ENCODE measurements around the gene RANBP6.
"Not testable (repeated sequence)": the region's sequence is repeated elsewhere in the genome, so short reads cannot be mapped to it uniquely, and the experiment has no call there.

Gene RANBP6

GRCh38 chr9:6016975-6017374 lies 1.6 kb upstream of the RANBP6 start:
- not testable (repeated sequence) for H3K4me2 ChIP-seq (ENCODE audit: low read length); H3K79me2 ChIP-seq (ENCODE audit: control insufficient read depth, insufficient read depth, low read length, poor library complexity); H3K9me3 ChIP-seq (ENCODE audit: insufficient read depth, low read depth, low read length); H3K4me1 ChIP-seq (ENCODE audit: control insufficient read depth in 1 of 2, insufficient read depth in 2 of 2, low read length in 2 of 2); H2BK5ac ChIP-seq (ENCODE audit: low read depth, low read length, poor library complexity); H3K27ac ChIP-seq (ENCODE audit: low read depth, low read length); H3K4ac ChIP-seq (ENCODE audit: low read depth, low read length); H3K18ac ChIP-seq (ENCODE audit: low read length); H4K12ac ChIP-seq (ENCODE audit: low read depth, low read length); H3K23ac ChIP-seq (ENCODE audit: low read length); H2BK12ac ChIP-seq (ENCODE audit: low read length); H4K91ac ChIP-seq (ENCODE audit: low read depth, low read length); H3K9ac ChIP-seq (ENCODE audit: low read length); H4K8ac ChIP-seq (ENCODE audit: low read depth, low read length); DNase-seq; H3K4me3 ChIP-seq (ENCODE audit: low read depth, low read length); H3K14ac ChIP-seq (ENCODE audit: low read length); H2BK120ac ChIP-seq (ENCODE audit: insufficient read depth, low read length, poor library complexity); H3K79me1 ChIP-seq (ENCODE audit: low read length); H2AK5ac ChIP-seq (ENCODE audit: low read length); H2AFZ ChIP-seq (ENCODE audit: insufficient read depth, low read length, poor library complexity); H3K36me3 ChIP-seq (ENCODE audit: control insufficient read depth in 1 of 2, insufficient read depth in 2 of 2, low read length in 2 of 2); H3K27me3 ChIP-seq (ENCODE audit: insufficient read depth, low read length)
- no CpG with 5 or more reads among the region's 10 CpGs for WGBS (ENCODE audit: extremely low coverage, insufficient coverage, insufficient read length)

DNA sequence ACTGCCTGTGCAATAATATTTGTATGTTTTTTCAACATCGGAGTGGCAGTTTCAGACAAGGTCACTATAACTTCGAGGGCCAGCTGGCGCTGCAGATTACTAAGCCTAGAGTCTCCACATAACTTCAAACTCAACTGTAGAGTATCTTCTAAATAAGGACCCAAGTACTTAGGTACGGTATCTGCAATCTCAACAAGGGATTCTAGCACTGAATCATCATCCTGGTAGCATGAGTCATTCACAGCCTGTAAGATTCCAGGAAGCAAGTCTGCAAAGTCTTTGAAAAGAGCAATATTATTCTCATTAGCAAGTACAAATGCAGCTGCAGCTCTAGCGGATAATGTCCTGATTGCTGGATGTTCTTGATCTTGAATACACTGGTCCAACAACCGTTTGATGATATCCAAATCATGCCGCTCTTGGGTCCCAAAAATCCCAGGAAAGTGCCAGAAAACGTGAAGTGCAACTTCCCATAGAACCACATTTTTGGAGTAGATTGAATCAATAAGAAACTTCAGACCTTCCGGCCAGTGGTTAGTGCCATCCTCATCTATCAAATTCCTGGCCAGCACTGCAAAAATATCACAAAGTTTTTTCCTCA lies 654 bp downstream of the RANBP6 start:
- Histone ChIP-seq H3K14ac (ENCODE audit: low read length) (peak overlapping the region; percentile 68), H3K79me2 (ENCODE audit: control insufficient read depth, insufficient read depth, low read length, poor library complexity) (peaks cover 9% of the 10 kb centered on the region), H3K4me2 (ENCODE audit: low read length) (peak overlapping the region; percentile 76), H3K27ac (ENCODE audit: low read depth, low read length) (no peak overlapping the region), H3K79me1 (ENCODE audit: low read length) (peaks cover 6% of the 10 kb centered on the region), H2BK5ac (ENCODE audit: low read depth, low read length, poor library complexity) (no peak overlapping the region), H4K91ac (ENCODE audit: low read depth, low read length) (peak overlapping the region; percentile 43), H2BK12ac (ENCODE audit: low read length) (no peak overlapping the region), H3K27me3 (ENCODE audit: insufficient read depth, low read length) (no peaks in the 10 kb centered on the region), H2AK5ac (ENCODE audit: low read length) (no peak overlapping the region), H3K4me3 (ENCODE audit: low read depth, low read length) (peak overlapping the region; percentile 75), H3K18ac (ENCODE audit: low read length) (no peak overlapping the region), H2AFZ (ENCODE audit: insufficient read depth, low read length, poor library complexity) (no peak overlapping the region), H3K4ac (ENCODE audit: low read depth, low read length) (peak overlapping the region; percentile 64), H3K23ac (ENCODE audit: low read length) (no peak overlapping the region), H4K12ac (ENCODE audit: low read depth, low read length) (no peak overlapping the region), H3K4me1 (ENCODE audit: control insufficient read depth in 1 of 2, insufficient read depth in 2 of 2, low read length in 2 of 2) (peaks cover 6 to 9% of the 10 kb centered on the region in 2 experiments), H3K9ac (ENCODE audit: low read length) (peak overlapping the region; percentile 78), H2BK120ac (ENCODE audit: insufficient read depth, low read length, poor library complexity) (no peak overlapping the region), H3K36me3 (ENCODE audit: control insufficient read depth in 1 of 2, insufficient read depth in 2 of 2, low read length in 2 of 2) (peaks cover 3 to 5% of the 10 kb centered on the region in 2 experiments), H4K8ac (ENCODE audit: low read depth, low read length) (peak overlapping the region; percentile 97), H3K9me3 (ENCODE audit: insufficient read depth, low read depth, low read length) (no peaks in the 10 kb centered on the region)
- no CpG with 5 or more reads among the region's 9 CpGs for WGBS (ENCODE audit: extremely low coverage, insufficient coverage, insufficient read length)
- DNase-seq, result peak; percentile 88 to 94

DNA sequence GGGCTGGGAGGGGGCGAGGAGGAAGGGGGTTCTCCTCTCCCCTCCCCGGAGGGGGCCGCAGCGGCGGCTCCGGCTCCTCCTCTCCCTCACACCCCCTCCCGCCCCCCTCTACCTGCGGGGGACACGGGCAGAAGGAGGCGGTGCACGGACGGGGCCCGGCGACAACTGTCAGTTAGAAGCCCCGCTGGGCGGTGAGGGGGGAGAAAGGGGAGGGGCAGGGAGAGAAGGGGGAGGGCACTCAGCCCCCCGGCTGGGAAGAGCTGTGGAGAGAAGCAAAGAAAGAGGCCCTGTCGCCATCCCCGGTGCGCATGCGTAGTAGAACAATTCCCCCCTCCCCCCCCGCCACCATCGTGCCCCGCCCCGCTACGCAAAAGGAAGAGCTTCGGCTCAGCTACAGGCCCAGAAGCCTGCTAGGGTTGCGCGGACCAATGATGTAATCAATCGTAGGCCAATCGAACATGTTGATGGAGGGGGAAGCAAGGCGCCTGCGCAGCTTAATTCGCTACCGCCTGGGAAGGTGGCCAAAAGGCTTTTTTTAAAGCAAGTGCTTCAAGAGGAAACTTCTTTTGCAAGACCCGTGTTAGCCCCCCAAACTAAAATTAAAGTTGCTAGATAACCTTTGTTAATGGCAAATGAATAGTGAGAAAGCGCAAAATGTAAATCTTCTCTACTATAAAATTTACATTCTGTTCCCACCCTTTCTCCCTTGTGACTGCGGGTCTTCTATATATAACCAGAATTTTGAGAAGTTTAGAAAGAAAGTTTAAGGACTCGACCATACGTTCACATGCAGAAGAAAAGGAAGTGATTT lies 7.0 kb downstream of the RANBP6 start:
- peak overlapping the region; percentile 97 for H3K4me3 ChIP-seq (ENCODE audit: low read depth, low read length)
- H3K4me2 ChIP-seq (ENCODE audit: low read length), result peak overlapping the region; percentile 100
- peak overlapping the region; percentile 83 for H3K9ac ChIP-seq (ENCODE audit: low read length)
- H3K79me2 ChIP-seq (ENCODE audit: control insufficient read depth, insufficient read depth, low read length, poor library complexity), result peaks cover 3% of the 10 kb centered on the region
- peak overlapping the region; percentile 69 for H4K12ac ChIP-seq (ENCODE audit: low read depth, low read length)
- H3K4me1 ChIP-seq (ENCODE audit: control insufficient read depth in 1 of 2, insufficient read depth in 2 of 2, low read length in 2 of 2), result no peaks in the 10 kb centered on the region
- H4K8ac ChIP-seq (ENCODE audit: low read depth, low read length), result peak overlapping the region; percentile 71
- H3K9me3 ChIP-seq (ENCODE audit: insufficient read depth, low read depth, low read length), result no peaks in the 10 kb centered on the region
- H3K23ac ChIP-seq (ENCODE audit: low read length), result no peak overlapping the region
- H3K27ac ChIP-seq (ENCODE audit: low read depth, low read length), result peak overlapping the region; percentile 87
- peaks cover 7% of the 10 kb centered on the region for H3K79me1 ChIP-seq (ENCODE audit: low read length)
- H3K14ac ChIP-seq (ENCODE audit: low read length), result peak overlapping the region; percentile 76
- no peaks in the 10 kb centered on the region for H3K27me3 ChIP-seq (ENCODE audit: insufficient read depth, low read length)
- H2BK12ac ChIP-seq (ENCODE audit: low read length), result no peak overlapping the region
- H2BK5ac ChIP-seq (ENCODE audit: low read depth, low read length, poor library complexity), result peak overlapping the region; percentile 81
- H4K91ac ChIP-seq (ENCODE audit: low read depth, low read length), result peak overlapping the region; percentile 89
- peaks cover 4 to 7% of the 10 kb centered on the region in 2 experiments for H3K36me3 ChIP-seq (ENCODE audit: control insufficient read depth in 1 of 2, insufficient read depth in 2 of 2, low read length in 2 of 2)
- no CpG with 5 or more reads among the region's 40 CpGs for WGBS (ENCODE audit: extremely low coverage, insufficient coverage, insufficient read length)
- peak; percentile 96 to 97 for DNase-seq
- peak overlapping the region; percentile 85 for H3K18ac ChIP-seq (ENCODE audit: low read length)
- H2AK5ac ChIP-seq (ENCODE audit: low read length), result no peak overlapping the region
- H2BK120ac ChIP-seq (ENCODE audit: insufficient read depth, low read length, poor library complexity), result peak overlapping the region; percentile 30
- H2AFZ ChIP-seq (ENCODE audit: insufficient read depth, low read length, poor library complexity), result peak overlapping the region; percentile 56
- peak overlapping the region; percentile 40 for H3K4ac ChIP-seq (ENCODE audit: low read depth, low read length)

DNA sequence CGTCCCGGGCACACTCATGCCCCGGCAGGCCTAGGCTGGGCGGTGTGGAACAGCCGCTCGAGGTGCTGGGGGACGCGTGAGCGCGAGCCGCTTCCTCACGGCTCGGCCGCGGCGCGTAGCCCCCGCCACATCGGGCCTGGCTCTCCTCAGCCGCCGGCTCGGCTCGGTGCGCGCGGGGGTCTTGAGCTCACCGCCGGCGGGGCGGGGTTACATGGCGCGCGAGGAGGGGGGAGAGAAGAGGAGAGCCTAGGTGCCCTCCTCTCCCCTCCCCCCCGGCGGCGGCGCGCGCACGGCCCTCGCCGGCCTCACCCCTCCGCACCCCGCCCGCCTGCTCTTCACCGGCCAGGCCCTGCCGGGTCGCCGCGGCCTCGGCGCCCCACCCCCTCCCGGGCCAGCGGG lies 7.7 kb downstream of the RANBP6 start:
- Histone ChIP-seq H3K18ac (ENCODE audit: low read length) (peak overlapping the region; percentile 85), H3K79me1 (ENCODE audit: low read length) (peaks cover 7% of the 10 kb centered on the region), H2BK12ac (ENCODE audit: low read length) (no peak overlapping the region), H3K14ac (ENCODE audit: low read length) (peak overlapping the region; percentile 76), H4K12ac (ENCODE audit: low read depth, low read length) (peak overlapping the region; percentile 69), H3K36me3 (ENCODE audit: control insufficient read depth in 1 of 2, insufficient read depth in 2 of 2, low read length in 2 of 2) (peaks cover 3 to 7% of the 10 kb centered on the region in 2 experiments), H3K9ac (ENCODE audit: low read length) (peak overlapping the region; percentile 83), H3K4me1 (ENCODE audit: control insufficient read depth in 1 of 2, insufficient read depth in 2 of 2, low read length in 2 of 2) (no peaks in the 10 kb centered on the region), H3K27ac (ENCODE audit: low read depth, low read length) (peak overlapping the region; percentile 87), H3K4me2 (ENCODE audit: low read length) (peak overlapping the region; percentile 100), H3K4me3 (ENCODE audit: low read depth, low read length) (peak overlapping the region; percentile 97), H3K23ac (ENCODE audit: low read length) (no peak overlapping the region), H4K8ac (ENCODE audit: low read depth, low read length) (peak overlapping the region; percentile 71), H3K4ac (ENCODE audit: low read depth, low read length) (peak overlapping the region; percentile 40), H3K9me3 (ENCODE audit: insufficient read depth, low read depth, low read length) (no peaks in the 10 kb centered on the region), H3K79me2 (ENCODE audit: control insufficient read depth, insufficient read depth, low read length, poor library complexity) (peaks cover 2% of the 10 kb centered on the region), H2AK5ac (ENCODE audit: low read length) (no peak overlapping the region), H2BK5ac (ENCODE audit: low read depth, low read length, poor library complexity) (peak overlapping the region; percentile 81), H2BK120ac (ENCODE audit: insufficient read depth, low read length, poor library complexity) (peak overlapping the region; percentile 71), H2AFZ (ENCODE audit: insufficient read depth, low read length, poor library complexity) (peak overlapping the region; percentile 56), H4K91ac (ENCODE audit: low read depth, low read length) (peak overlapping the region; percentile 89), H3K27me3 (ENCODE audit: insufficient read depth, low read length) (no peaks in the 10 kb centered on the region)
- DNase-seq, result peak; percentile 22 to 52
- no CpG with 5 or more reads among the region's 54 CpGs for WGBS (ENCODE audit: extremely low coverage, insufficient coverage, insufficient read length)
